SKM-1 treated with dmso at 0.1 percent for 144 hours (cell line): Measurements from ENCODE around the gene EXOSC1.
A peak's percentile ranks its signal among the peaks of the same experiment; 100 is the strongest.
"Not testable (repeated sequence)": the region's sequence is repeated elsewhere in the genome, so short reads cannot be mapped to it uniquely, and the experiment has no call there.

Source experiments
- DNase-seq: peaks from one replicate; lab custom pipeline; 2025; ENCODE audit not compliant: unreplicated experiment; lab: John Stamatoyannopoulos, UW

The EXOSC1 gene, protein sequence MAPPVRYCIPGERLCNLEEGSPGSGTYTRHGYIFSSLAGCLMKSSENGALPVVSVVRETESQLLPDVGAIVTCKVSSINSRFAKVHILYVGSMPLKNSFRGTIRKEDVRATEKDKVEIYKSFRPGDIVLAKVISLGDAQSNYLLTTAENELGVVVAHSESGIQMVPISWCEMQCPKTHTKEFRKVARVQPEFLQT

DNA sequence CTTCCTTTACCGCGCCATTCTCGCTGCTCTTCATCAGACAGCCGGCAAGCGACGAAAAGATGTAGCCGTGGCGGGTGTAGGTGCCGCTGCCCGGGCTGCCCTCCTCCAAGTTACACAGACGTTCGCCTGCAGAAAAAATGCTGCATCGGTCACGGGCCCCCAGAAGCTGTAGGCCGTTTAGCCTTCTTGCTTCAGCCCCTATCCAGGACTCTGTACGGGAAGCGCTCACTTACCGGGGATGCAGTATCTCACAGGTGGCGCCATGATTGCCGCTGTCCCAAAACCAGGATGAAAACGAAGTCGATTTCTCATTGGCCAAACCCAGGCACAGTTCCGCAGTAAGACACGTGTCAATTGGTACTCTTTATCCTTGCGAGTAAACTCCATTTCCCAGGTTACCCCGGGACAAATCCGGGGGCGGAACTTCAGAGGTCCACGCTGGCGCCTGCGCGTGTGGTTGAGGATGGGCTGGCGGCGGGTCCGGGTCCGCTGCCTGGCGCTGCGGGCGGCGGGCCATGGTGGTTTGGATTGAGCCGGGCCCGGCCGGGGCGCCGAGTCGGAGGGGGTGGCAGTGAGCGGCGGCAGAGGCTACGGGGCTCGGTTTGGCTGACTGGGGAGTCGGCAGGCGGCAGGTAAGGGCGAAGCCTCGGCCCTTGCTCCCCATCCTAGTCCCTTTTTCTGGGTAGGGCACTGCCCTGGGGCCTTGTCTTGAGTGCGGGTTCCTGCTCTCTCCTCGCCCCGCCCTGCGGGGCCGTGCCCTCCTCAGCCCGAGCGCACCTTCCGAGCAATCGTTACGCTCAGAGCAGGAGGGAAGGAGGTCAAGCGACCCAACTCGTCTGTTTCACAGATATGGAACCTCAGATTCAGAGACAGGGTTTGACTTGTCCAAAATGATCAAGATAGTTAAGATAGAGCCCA lies at the start of gene EXOSC1, which contains the start of gene ZDHHC16:
Gene EXOSC1, minus strand, starts transcription at position 285 of the 918 bp plus-strand sequence. Its CDS starts 21 bp downstream, at position 264.
Gene ZDHHC16, plus strand, starts transcription at position 454 of the 918 bp plus-strand sequence. CDS start 5,501 bp downstream, outside the sequence.
- DNase-seq = peak; percentile 98

DNA sequence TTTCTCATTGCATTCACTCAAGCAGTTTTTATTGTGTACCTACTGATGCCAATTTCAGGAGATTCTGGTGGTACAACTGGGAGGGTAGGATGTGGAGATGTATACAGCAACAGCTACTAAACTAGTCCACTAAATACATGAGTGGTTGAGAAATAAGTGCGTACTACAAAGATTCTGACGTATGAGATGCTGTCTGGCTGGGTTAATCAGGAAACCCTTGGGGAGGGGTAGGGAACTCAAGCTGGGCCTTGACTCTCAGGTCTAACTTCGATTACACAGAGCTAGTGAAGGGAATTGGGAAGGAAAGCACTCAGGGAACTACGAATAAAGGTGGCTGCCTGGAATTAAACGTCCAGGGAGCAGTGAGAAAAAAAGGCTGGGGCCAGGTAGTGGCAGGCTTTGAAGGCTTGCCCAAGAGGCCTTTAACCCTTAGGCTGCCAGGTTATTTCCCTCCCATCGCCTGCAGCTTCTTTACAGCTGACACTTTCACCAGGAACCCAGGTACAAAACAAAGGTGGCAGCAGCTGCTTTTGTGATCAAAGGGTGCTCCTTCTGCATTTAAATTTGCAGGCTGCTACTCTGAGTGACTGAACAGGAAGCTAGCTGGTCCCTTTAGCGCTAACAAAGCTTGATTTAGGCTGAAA lies 49.2 kb upstream of the EXOSC1 start:
- no peak for DNase-seq

DNA sequence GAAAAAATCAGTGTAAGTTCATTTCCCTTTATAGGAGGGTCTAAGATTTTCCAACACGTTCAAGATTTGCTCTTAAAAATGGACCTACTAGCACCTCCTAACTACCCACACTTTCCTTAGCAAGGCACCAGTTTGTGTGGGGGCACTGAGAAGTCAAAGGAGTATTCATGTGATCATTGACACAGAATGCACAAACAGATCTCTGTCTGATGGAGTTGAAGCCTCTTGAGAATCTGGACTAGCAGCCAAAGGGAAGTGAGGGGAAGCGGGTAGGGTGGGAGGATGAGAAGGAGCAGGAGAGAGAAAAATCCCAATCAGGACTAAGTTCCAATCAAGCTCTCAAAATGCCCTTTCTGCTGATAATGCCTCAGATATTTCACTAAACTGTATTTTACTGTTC lies 48.3 kb upstream of the EXOSC1 start:
- no peak for DNase-seq

DNA sequence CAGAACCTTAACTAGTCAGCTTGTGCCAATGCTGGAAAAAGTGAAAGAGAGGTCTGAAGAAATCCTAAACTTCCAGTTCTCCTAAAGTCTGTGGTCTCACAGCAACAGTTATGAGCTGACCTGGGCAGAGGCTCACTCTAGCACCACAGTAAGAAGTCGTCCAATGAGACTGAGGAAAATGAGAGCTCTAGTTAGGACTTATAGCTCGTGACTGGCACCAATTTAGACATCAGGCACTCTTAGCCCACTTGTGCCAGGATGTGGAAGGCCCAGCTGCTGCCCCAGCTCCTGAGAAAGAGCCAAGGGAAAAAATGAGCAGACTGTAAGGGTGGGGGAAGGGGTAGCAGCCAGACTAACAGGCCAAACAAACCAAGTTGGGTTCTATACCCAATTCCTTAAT lies 44.8 kb upstream of the EXOSC1 start:
- DNase-seq = no peak

DNA sequence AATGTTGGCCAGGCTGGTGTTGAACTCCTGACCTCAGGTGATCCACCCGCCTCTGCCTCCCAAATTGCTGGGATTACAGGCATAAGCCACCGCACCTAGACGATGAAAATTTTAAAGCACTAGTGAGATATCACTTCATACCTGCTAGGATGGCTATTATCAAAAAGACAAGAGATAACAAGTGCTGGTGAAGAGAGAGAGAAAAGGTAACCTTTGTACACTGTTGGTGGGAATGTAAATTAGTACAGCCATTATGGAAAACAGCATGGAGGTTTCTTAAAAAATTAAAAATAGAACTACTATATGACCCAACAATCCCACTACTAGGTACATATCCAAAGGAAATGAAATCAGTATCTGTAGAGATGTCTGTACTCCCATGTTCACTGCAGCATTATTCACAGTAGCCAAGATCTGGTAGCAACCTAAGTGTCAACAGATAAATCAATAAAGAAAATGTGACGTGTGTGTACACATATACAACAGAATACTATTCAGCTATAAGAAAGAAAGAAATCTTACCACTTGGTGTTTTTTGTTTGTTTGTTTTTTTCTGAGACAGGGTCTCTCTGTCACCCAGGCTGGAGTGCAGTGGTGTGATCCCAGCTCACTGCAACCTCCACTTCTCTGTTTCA lies 40.0 kb upstream of the EXOSC1 start:
- DNase-seq = no peak

DNA sequence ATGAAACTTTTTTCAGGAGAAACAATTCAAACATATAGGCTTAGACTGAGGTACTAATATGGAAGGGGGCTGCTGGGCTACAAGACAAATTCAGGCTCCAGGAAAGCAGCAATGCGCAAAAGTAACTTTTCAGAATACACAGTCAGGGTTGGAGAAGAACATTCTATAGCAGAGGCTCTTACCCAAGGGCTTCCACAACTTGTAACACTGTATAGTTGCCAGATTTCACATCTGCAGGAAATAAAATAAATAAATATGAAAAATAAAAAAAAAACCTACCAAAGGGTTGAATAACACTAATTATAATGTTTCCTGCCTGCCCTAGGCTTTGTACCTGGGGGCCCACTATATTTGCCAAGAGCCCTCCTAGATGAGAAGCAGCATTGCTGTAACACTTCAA lies 38.1 kb upstream of the EXOSC1 start:
- no peak for DNase-seq

DNA sequence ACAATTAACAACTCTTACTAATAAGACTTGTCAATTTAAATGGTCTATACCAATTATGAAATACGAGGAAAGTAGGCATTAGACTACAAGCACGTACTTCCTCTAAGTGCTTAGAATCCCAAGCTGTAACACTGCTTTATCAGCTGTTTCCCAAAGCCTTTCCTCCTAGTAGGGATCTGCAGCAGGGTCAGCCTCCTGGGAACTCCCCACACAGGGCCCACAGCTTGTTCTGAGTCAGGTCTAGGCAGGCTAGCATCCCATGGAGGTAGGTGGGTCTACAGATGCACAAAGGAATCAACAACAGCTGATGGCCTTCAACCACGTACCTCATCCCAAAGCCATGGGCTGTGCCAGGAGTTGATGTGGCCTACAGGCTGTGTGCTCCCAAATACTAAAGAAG lies 37.7 kb upstream of the EXOSC1 start:
- DNase-seq = no peak

DNA sequence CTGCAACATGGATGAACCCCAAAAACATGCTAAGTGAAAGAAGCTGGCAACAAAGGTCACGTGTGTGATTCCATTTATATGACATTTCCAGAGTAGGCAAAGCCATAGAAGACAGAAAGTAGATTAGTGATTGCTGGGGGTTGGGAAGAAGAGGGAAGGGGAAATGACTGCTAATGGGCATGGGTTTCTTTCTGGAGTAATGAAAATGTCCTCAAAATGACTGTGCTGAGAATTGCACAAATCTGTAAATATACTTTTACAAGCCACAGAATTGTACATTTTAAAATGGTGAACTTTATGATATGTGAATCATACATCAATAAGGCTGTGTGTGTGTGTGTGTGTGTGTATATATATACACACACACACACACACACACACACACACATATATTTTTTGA lies 36.6 kb upstream of the EXOSC1 start:
- DNase-seq = no peak

DNA sequence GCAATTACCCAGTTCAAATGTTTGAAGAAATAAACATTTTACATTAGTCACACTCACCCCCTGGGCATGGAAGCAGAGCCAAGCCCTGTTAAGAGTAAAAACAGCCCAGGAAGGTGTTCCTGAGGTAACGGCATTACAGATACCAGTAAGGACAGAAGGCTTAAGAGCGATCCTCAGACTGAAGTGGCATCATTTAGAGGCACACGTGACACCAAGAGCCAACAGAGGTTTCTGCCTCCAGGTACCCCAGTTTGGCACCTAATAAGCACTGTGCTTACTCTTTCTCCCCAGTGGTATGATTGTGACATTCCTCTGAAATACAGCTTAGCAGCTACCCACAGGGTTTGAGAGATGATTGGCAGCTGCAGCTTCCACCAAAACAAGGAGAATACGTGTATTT lies 35.3 kb upstream of the EXOSC1 start:
- no peak for DNase-seq

DNA sequence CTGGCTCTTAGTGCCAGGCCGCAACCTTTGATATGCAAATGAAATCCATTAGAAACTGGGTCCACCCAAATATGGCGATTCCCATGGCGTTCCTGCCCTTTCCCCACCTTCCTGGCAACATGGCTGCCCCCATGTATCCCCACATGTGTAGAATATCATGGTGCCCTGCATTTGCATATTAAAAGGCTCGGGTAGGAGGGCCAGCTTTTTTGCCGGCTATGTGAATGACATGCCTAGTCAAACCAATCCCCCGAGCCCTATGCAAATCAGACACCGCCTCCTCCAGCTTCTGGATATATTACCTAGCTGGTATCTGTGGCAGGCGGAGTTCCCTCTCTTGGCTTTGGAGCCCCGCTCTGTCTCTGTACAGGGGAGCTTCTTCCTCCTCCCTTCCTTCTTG lies 34.1 kb upstream of the EXOSC1 start:
- no peak for DNase-seq

DNA sequence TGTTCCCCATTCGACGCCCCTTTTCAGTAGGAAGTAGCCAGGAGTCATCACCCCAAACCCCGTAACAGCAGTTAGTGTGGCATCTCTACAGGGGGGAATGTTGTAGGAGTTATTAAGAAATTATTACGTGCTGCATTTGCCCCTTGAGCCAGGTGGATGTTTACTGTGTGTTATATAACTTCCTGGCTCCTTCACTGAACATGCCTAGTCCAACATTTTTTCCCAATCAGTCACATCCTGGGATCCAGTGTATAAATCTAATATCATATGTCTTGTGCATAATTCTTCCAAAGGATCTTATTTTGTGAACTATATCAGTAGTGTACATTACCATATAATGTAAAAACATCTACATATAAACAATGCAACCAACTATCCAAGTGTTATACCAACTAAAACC lies 33.6 kb upstream of the EXOSC1 start:
- not testable (repeated sequence) for DNase-seq

DNA sequence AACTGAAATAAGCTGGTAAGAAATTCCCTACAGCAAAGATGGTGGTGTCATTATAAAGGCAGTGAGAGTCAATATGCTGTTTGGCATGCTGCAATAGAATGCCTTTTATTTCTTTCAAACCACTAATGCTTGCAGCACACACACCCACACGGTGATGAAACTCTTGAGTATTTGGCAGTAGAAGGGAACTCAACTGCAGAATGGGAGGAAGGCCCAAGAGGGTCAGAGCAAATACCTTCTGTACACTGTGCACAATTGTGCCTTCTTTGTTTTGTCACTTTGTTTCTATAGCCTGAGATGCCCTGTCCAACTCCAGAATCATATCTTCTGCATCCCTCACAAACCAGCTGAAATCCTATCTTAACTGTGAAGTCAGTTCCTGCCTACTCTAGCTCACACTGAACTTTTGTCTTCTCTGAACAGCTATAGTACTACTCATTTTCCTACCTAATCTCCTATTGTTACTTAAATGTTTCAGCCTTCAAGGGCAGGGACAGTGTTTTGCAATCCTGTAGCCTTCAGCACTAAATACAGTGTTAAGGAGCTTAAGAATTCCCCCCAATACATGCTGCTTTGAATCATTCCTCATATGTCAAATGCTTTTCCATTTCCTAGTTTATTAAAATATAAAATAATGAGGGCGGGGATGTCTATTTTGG lies 30.3 kb upstream of the EXOSC1 start:
- peak; percentile 44 for DNase-seq

DNA sequence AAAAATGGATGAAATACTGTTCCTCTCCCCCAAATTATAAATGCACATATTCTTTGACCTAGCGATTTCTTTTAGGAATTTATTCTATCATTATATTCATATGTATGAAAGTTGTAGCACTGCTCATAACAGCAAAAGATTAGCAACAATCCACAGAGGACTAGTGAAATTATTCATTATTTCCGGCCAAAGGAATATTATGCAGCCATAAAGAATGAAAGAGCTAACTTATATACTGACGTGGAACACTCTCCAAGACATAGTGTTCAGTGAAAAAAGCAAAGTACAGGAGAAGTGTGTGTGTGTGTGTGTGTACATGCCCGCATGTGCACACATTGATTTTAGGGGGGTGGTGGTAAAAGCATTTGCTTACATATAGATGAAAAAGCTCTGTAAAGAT lies 29.1 kb upstream of the EXOSC1 start:
- DNase-seq = no peak

DNA sequence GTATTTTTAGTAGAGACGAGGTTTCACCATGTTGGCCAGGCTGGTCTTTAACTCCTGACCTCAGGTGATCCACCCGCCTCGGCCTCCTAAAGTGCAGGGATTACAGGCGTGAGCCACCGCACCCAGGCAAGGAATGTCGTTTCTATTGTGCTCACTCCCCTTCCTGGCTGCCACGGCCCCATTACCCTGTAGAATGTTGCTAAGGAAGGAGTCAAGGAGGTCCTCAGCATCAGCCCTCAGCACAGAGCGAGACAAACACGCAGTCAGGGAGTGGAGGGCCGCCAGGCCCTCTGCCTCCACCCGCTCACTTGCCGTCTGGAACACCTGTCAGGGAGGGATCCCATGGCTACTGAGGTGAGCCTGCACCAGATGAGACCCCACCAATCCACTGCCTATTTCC lies 23.0 kb upstream of the EXOSC1 start:
- not testable (repeated sequence) for DNase-seq

DNA sequence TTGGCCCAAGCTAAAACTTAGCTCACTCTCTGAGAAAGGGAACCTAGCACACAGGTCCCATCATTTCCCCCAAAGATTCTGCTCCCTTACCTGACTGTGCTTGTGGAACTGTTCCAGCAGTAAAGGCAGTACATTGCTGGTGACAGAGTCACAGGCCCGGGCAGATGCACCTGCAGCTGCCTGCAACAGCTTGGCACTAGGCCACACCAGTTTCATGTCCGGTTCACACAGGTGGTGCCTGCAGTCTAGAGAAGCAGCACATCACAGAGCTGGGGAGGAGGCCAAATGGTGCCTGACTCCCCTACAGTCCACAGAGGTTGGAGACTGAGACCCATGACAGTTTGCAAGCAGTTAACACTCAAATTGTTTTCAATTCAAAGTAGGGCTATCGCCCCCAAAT lies 22.4 kb upstream of the EXOSC1 start:
- DNase-seq = no peak

DNA sequence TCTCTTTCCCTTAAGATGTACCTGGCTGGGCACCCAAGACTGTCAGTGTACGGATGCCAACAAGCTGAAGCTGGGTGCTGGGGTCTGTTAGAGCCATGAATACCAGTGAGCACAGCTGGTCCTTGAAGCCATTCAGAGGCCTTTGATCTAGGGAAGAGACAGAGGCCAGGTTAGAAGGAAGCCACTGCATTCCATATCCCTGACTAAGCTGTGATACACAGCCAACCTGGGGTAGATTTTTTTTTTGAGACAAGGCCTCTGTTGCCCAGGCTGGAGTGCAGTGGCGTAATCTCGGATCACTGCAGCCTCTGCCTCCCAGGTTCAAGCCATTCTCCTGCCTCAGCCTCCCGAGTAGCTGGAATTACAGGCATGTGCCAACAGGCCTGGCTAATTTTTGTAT lies 20.9 kb upstream of the EXOSC1 start:
- no peak for DNase-seq

DNA sequence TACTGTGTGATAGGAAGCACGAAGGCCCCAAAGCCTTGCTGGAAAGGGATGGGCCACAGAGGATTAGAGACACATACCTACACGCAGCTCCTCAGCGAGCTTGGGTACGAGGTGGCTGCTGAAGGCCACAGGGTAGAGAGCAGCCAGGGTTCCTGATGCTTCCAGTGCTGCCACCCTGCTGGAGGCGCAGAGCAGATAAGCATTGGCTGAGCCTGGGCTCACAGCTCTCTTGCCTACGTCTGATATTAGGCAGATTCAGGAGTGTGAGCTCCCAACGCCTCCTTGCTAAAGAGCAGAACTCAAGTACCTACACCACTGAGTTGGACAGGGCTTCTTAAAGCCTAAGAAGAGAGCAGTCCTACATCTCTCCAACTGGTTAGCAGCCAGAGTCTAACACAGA lies 20.2 kb upstream of the EXOSC1 start:
- DNase-seq = no peak

DNA sequence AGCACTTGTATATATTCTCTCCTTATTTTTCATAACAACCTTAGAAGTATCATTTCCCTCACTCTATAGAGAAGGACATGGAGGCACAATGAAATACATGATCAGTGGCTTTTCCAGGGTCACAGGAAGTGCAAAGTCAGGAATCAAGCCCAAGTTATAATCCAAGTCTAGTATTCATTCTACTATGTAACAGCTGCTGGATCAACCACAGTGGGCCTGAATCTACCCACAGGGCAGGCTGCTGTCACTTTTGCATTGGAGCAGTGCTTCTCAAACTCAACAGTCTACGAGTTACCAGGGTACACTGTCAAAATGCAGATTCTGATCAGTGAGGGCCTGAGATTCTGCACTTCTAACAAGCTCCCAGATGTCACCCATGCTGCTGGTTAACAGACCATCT lies 18.4 kb upstream of the EXOSC1 start:
- no peak for DNase-seq

DNA sequence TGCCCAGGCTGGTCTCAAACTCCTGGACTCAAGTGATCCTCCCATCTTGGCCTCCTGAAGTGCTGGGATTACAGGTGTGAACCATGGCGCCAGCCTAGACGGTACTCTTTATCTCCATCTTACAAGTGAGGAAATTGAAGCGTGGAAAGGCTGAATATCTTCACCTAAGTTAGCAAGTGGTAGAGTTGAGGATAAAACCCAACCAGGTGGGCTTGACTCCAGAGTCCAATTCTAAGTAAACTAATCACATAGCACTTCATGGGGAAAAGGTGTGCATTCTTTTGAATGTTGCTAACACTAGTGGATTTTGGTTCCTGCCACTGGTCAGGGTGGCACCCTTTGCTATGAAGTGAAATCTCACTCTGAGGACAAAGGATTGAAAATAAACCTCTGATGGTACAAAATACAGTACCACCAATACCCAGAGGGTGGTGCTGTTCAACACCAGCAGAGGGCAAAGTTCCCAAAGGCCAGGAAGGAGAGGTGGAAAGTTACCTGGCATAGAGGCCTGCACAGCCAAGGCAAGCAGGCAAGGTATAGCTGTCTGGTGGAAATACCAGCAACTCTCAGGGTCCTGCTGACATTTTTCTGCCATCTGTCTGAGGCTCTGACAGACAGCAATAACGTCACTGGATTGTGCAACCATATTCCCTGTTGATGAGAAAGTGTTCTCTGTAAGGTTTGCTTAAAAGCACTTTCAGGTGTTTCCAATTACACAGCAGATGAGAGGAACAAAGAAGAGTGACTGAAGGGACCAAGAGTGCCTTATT lies 17.7 kb upstream of the EXOSC1 start:
- peak; percentile 25 for DNase-seq

DNA sequence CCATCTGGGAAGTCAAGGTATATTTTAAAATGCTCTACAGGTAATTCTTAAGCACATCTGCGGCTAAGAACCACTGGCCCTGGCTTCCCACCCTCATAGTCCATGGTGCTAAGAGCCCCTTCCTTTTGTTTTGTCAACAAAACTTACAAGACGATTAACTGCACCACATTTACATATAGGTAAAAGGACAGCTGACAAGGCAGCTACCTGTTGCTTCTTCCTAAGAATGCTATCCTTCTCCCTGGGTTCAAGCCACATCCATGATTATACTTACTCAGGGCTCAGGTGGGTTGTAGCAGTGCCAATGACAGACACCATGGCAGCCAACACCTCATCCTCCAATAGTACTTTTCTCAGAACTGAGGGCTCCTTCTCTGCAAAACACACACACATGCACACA lies 16.5 kb upstream of the EXOSC1 start:
- DNase-seq = no peak
